HepG2 (cell line): Measurements from ENCODE around the gene ZG16. TPM values are rescaled to one million over a fixed set of nuclear protein-coding genes. Genes with fewer than 3 reads are reported as not detected.

Experiments
- ARNT2 ChIP-seq: sonication (generic); formaldehyde crosslinking; IDR thresholded peaks from 2 replicates; pipeline ENCODE4 v1.8.0; 2022; ENCODE audit warnings: mild to moderate bottlenecking, low read depth, missing genetic modification reagents, moderate library complexity
- BCL3 ChIP-seq: sonication (generic); formaldehyde crosslinking; IDR thresholded peaks from 2 replicates; pipeline ENCODE4 v1.5.1; 2020; ENCODE audit warnings: mild to moderate bottlenecking, missing genetic modification reagents, moderate library complexity
- BORCS8-MEF2B ChIP-seq: sonication (generic); formaldehyde crosslinking; IDR thresholded peaks from 2 replicates; pipeline ENCODE4 v1.8.0; 2022; ENCODE audit warnings: mild to moderate bottlenecking, missing genetic modification reagents
- EHMT2 ChIP-seq: fragments of 200-600 bp; sonication (generic); IDR thresholded peaks from 2 replicates; pipeline ENCODE4 v1.7.0; 2017; ENCODE audit warnings: antibody characterized with exemption, low read depth, low read length, borderline replicate concordance
- FOXK2 ChIP-seq: fragments of 450-650 bp; IDR thresholded peaks from 2 replicates; pipeline ENCODE4 v1.6.1; 2016
- GATAD1 ChIP-seq: IDR thresholded peaks from 2 replicates; pipeline ENCODE4 v1.6.1; 2016; ENCODE audit warnings: missing genetic modification reagents, missing compliant biosample characterization
- MED13 ChIP-seq: sonication (generic); formaldehyde crosslinking; IDR thresholded peaks from 2 replicates; pipeline ENCODE4 v1.5.0; 2020; ENCODE audit warnings: missing genetic modification reagents
- MXD3 ChIP-seq: IDR thresholded peaks from 2 replicates; pipeline ENCODE4 v1.6.1; 2016; ENCODE audit warnings: mild to moderate bottlenecking, missing biosample characterization, missing genetic modification reagents
- NFYB ChIP-seq: sonication (generic); formaldehyde crosslinking; IDR thresholded peaks from 2 replicates; pipeline ENCODE4 v1.4.0; 2020; ENCODE audit warnings: missing genetic modification reagents
- PAF1 ChIP-seq: IDR thresholded peaks from 2 replicates; pipeline ENCODE4 v1.6.1; 2016; ENCODE audit warnings: missing genetic modification reagents, missing compliant biosample characterization
- PCBP2 ChIP-seq: fragments of 200-400 bp; formaldehyde crosslinking; optimal IDR thresholded peaks from 2 replicates; pipeline ENCODE3; 2018; ENCODE audit warnings: low read length, low read depth; ENCODE audit not compliant: poor library complexity, severe bottlenecking
- PHF8 ChIP-seq: sonication (generic); formaldehyde crosslinking; IDR thresholded peaks from 2 replicates; pipeline ENCODE4 v1.5.0; 2020; ENCODE audit warnings: missing genetic modification reagents
- RARA ChIP-seq: IDR thresholded peaks from 2 replicates; pipeline ENCODE4 v1.6.1; 2016; ENCODE audit warnings: missing genetic modification reagents, missing compliant biosample characterization
- RORA ChIP-seq: sonication (generic); formaldehyde crosslinking; IDR thresholded peaks from 2 replicates; pipeline ENCODE4 v1.5.0; 2020; ENCODE audit warnings: mild to moderate bottlenecking, missing genetic modification reagents, moderate library complexity
- ZBTB44 ChIP-seq: sonication (generic); formaldehyde crosslinking; IDR thresholded peaks from 2 replicates; pipeline ENCODE4 v1.4.0; 2020; ENCODE audit warnings: missing genetic modification reagents
- ZNF180 ChIP-seq: sonication (generic); formaldehyde crosslinking; IDR thresholded peaks from 2 replicates; pipeline ENCODE4 v1.4.0; 2020; ENCODE audit warnings: low read depth, missing genetic modification reagents, borderline replicate concordance
- ZNF280D ChIP-seq: sonication (generic); formaldehyde crosslinking; IDR thresholded peaks from 2 replicates; pipeline ENCODE4 v1.5.1; 2020; ENCODE audit warnings: mild to moderate bottlenecking, missing genetic modification reagents
- ZNF44 ChIP-seq: sonication (generic); formaldehyde crosslinking; IDR thresholded peaks from 2 replicates; pipeline ENCODE4 v1.5.1; 2020; ENCODE audit warnings: mild to moderate bottlenecking, missing genetic modification reagents
- ZNF503 ChIP-seq: sonication (generic); formaldehyde crosslinking; IDR thresholded peaks from 2 replicates; pipeline ENCODE4 v1.4.0; 2020; ENCODE audit warnings: missing genetic modification reagents
- ZNF557 ChIP-seq: sonication (generic); formaldehyde crosslinking; IDR thresholded peaks from 2 replicates; pipeline ENCODE4 v1.4.0; 2020; ENCODE audit warnings: missing genetic modification reagents
- ZNF720 ChIP-seq: sonication (generic); formaldehyde crosslinking; IDR thresholded peaks from 2 replicates; pipeline ENCODE4 v1.4.0; 2020; ENCODE audit warnings: missing genetic modification reagents
- polyA plus RNA-seq, 8 experiments: library from polyadenylated mRNA; depleted of rRNA in 3 of 8; stranded (reverse) in 7 of 8; unstranded in 1 of 8; fragments of >200 nt; fragmentation: Illumina TruSeq in 4 of 8; extraction: Trizol in 4 of 8; gene quantifications; 2 replicates each; pipeline versions ENCODE4 v1.2.1 to v1.2.3, GENCODE V29; 2011 to 2016; ENCODE audit warnings: low read depth in 4 of 8, missing spikeins in 1 of 8, mixed read lengths in 1 of 8; ENCODE audit not compliant: insufficient read depth in 1 of 8
- total RNA-seq, 5 experiments: library from RNA; depleted of rRNA; stranded (reverse); fragments of >200 nt; fragmentation: Illumina TruSeq; extraction: Trizol; gene quantifications; 2 replicates each; pipeline ENCODE4 v1.2.3, GENCODE V29; 2016; ENCODE audit warnings: low read depth in 1 of 5

Gene ZG16
- total and polyA plus RNA-seq, 2 of the 13 experiments (the other 11 are each of a cell fraction or from before 2014, with no cell fraction given) = 0.04 to 0.07 TPM

- TF ChIP-seq NFYB (CRISPR knock-in tag) = peak; percentile 81
- peak; percentile 52; the same call in 1 of the 2 replicates for TF ChIP-seq ARNT2 (CRISPR knock-in tag)
- no peak for TF ChIP-seq RORA (CRISPR knock-in tag)
- peak; percentile 54; the same call in 1 of the 2 replicates for TF ChIP-seq ZNF44 (CRISPR knock-in tag)
- no peak for TF ChIP-seq EHMT2
- TF ChIP-seq ZBTB44 (CRISPR knock-in tag) = 0 out of 2 replicates have a peak, but pooled peaks have one; percentile 19
- peak; percentile 26; the same call in 1 of the 2 replicates for TF ChIP-seq GATAD1 (CRISPR knock-in tag)
- TF ChIP-seq ZNF720 (CRISPR knock-in tag) = no peak; the same call in 1 of the 2 replicates
- TF ChIP-seq FOXK2 = peak; percentile 26; the same call in 1 of the 2 replicates
- TF ChIP-seq ZNF280D (CRISPR knock-in tag) = peak; percentile 79
- no peak for TF ChIP-seq RARA (CRISPR knock-in tag)
- 0 out of 2 replicates have a peak, but pooled peaks have one; percentile 57 for TF ChIP-seq ZNF557
- peak; percentile 62; the same call in 1 of the 2 replicates for TF ChIP-seq PHF8 (CRISPR knock-in tag)
- peak; percentile 99 for TF ChIP-seq PAF1 (CRISPR knock-in tag)
- 0 out of 2 replicates have a peak, but pooled peaks have one; percentile 40 for TF ChIP-seq ZNF180 (CRISPR knock-in tag)
- TF ChIP-seq PCBP2 = no peak
- TF ChIP-seq BCL3 = peak; percentile 97
- no peak for TF ChIP-seq MED13 (CRISPR knock-in tag)
- peak; percentile 58 for TF ChIP-seq MXD3 (CRISPR knock-in tag)
- TF ChIP-seq BORCS8-MEF2B (CRISPR knock-in tag) = peak; percentile 53; the same call in 1 of the 2 replicates
- TF ChIP-seq ZNF503 (CRISPR knock-in tag) = peak; percentile 76; the same call in 1 of the 2 replicates
Measured at GRCh38 chr16:29811170-29811895, 33.3 kb downstream of the ZG16 start (continued).
